ENCODE measurements around the gene PRXL2B. TPM values are rescaled to one million over a fixed set of nuclear protein-coding genes. Genes with fewer than 3 reads are reported as not detected.

PRXL2B gene
- total RNA-seq, 2 experiments from 2014 or later, result 28.2 to 34.6 TPM

DNA sequence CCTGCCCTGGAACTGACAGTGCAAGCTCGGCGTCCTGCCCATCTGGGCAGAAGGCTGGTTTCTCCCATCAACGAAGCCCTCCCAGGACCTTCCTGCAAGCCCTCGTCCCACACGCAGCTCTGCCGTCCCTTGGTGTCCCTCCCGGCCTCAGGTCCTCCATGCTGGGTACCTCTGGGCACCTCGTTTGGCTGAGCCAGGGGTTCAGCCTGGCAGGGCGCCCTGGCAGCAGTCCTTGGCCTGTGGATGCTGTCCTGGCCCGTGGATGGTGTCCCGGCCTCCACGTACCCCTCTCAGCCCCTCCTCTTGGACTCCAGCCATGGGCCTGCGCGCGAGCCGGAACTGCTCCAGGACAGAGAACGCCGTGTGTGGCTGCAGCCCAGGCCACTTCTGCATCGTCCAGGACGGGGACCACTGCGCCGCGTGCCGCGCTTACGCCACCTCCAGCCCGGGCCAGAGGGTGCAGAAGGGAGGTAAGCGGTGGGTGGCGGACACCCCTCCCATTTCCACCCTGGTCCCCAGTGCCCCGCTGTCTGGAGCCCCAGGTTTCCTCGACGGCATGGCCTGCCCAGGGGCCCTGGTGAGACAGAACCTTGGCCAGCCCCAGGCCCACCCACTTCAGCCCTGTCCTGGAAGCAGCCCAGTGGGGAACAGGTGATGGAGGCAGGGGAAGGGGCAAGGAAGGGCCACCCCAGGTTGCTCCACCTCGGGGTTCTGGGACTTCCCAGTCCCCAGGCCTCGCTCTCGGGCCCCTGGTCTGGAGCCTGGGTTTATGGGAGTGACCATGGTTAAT, 26.9 kb upstream of the PRXL2B start:
- H3K9me3 Mint-ChIP-seq, result no peaks in the 10 kb centered on the region
- peaks cover 27% of the 10 kb centered on the region for H3K36me3 Mint-ChIP-seq
- CTCF ChIA-PET, result interaction anchor here (2.2 kb wide), 1 partner anchor 11 kb away, joined by 9 read pairs; no protein-coding TSS in a partner anchor
- H3K27ac Mint-ChIP-seq, result peak overlapping the region; percentile 28
- peaks cover 26% of the 10 kb centered on the region for H3K4me1 Mint-ChIP-seq (ENCODE audit: low read depth)
- no peak for DNase-seq
- no peaks in the 10 kb centered on the region for H3K27me3 Mint-ChIP-seq
- POLR2A ChIA-PET, result interaction anchor here (1.6 kb wide), 1 partner anchor 12 kb away, joined by 4 read pairs; no protein-coding TSS in a partner anchor
- intact Hi-C loops (cut with micrococcal nuclease), result no loop called here
- H3K4me3 Mint-ChIP-seq, result no peak overlapping the region

DNA sequence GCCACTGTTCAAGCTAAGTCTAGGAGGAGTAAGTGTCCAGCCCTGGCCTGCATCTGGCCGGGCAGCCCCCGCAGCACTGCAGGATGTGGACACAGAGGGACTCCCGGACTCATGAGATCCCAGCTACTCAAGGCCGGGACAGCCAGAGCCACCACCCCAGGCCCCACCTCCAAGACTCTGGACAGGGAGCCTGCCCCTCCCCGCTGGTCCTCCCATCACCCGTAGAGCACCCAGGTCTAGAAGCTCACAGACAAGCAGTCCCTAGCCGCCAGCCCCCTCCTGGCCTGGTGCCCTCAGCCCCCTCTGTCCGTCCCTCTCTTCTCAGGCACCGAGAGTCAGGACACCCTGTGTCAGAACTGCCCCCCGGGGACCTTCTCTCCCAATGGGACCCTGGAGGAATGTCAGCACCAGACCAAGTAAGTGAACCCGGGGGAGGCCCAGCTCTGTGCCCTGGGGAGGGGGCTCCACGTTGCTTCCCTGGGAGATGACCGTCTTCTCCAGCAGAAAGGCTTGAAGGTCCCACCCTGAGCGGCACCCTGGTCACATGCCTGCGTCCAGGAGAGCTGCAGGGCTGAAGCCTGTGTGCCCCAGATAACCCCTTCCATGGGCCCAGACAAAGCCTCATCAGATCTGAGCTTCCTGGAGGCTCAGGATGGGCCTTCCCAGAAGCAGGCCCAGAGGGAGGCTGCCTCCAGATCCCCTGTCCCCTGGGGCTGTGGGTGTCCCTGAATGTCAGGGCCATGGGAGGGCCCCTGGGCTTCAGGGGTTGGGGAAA, 26.1 kb upstream of the PRXL2B start:
- H3K4me1 Mint-ChIP-seq (ENCODE audit: low read depth), result peaks cover 24% of the 10 kb centered on the region
- peak overlapping the region; percentile 28 for H3K27ac Mint-ChIP-seq
- ChIA-PET POLR2A (interaction anchor here (0.6 to 3.9 kb wide), 6 partner anchors 11 to 147 kb away, joined by 3 to 21 read pairs (median 8); partner anchors contain the start of gene PEX10), CTCF (interaction anchor here (0.8 to 2.2 kb wide), 7 partner anchors 12 to 144 kb away, joined by 3 to 16 read pairs (median 4); partner anchors contain the start of gene PRXL2B)
- no peak for DNase-seq
- no peaks in the 10 kb centered on the region for H3K27me3 Mint-ChIP-seq
- H3K4me3 Mint-ChIP-seq, result no peak overlapping the region
- intact Hi-C loops (cut with micrococcal nuclease), result no loop called here
- peaks cover 27% of the 10 kb centered on the region for H3K36me3 Mint-ChIP-seq
- no peaks in the 10 kb centered on the region for H3K9me3 Mint-ChIP-seq

- Mint-ChIP-seq H3K27me3 (no peaks in the 10 kb centered on the region), H3K27ac (no peak overlapping the region), H3K36me3 (peaks cover 22% of the 10 kb centered on the region), H3K4me3 (no peak overlapping the region), H3K9me3 (no peaks in the 10 kb centered on the region), H3K4me1 (ENCODE audit: low read depth) (peaks cover 22% of the 10 kb centered on the region)
- POLR2A ChIA-PET, result interaction anchor here (0.6 to 3.9 kb wide), 6 partner anchors 10 to 148 kb away, joined by 3 to 21 read pairs (median 8); partner anchors contain the start of gene PEX10
- CTCF ChIA-PET, result interaction anchor here (0.8 to 2.2 kb wide), 12 partner anchors 10 to 148 kb away, joined by 3 to 16 read pairs (median 4); partner anchors contain the start of genes PANK4, PEX10 and PRXL2B
- intact Hi-C loops (cut with micrococcal nuclease), result no loop called here
- DNase-seq, result no peak
These were observed 25.1 kb upstream of the PRXL2B start for GRCh38 chr1:2561446-2561845.

DNA sequence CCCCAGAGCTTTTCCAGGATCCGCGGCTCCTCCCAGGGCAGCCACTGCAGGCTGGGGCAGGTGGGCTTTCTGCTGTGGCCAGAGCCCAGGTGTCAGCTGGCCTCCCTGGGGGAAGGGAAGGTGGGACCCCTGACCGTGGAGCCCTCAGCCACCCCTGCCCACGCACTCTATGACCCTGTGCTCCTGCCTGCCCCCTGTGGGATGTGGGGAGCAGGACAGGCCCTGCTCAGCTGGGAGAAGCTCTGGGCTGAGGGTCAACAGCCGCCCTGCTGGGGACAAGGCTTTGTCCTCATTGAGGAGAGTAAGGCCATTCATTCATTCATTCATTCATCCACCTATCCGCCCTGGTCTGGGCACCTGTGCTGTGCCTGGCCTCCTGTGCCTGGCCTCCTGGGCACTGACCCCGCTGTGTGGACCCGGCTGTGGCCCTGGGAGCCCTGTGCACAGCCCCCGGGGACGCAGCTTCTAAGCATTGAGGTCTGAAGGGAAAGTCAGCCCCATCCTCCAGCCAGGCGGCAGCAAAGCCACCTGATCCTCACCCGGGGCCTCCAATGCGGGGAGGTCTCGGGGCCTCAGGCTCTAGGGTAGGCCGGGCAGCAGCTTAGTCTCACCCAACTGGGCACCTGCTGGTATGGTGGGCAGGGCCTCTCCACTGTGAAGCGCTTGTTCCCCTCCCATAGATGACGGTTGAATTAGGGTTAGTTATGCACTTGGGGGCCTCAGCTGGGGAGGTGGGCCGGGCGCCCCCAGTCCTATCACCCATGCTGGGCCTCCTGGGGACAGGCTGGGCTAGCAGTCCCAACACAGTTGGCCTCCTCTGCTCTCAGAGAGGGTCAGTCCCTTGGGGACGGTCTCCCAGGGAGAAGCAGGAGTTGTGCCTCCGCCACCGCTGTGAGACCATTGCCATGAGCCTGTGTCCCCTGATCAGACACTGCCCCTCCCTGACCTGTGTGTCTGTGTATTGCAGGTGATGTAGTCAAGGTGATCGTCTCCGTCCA, 24.4 kb upstream of the PRXL2B start:
- POLR2A ChIA-PET, result interaction anchor here (1.1 to 3.9 kb wide), 5 partner anchors 9 to 149 kb away, joined by 3 to 21 read pairs (median 10); partner anchors contain the start of gene PEX10
- Mint-ChIP-seq H3K36me3 (peaks cover 16% of the 10 kb centered on the region), H3K27me3 (no peaks in the 10 kb centered on the region), H3K9me3 (no peaks in the 10 kb centered on the region), H3K4me3 (no peak overlapping the region), H3K27ac (no peak overlapping the region), H3K4me1 (ENCODE audit: low read depth) (peaks cover 22% of the 10 kb centered on the region)
- intact Hi-C loops (cut with micrococcal nuclease), result no loop called here
- peak; percentile 50 for DNase-seq
- CTCF ChIA-PET, result interaction anchor here (1.0 to 2.2 kb wide), 10 partner anchors 10 to 149 kb away, joined by 3 to 16 read pairs (median 6); partner anchors contain the start of genes PANK4, PEX10 and PRXL2B

GRCh38 chr1:2563205-2563604, 23.4 kb upstream of the PRXL2B start:
- no peak overlapping the region for H3K27ac Mint-ChIP-seq
- intact Hi-C loops (cut with micrococcal nuclease), result no loop called here
- CTCF ChIA-PET, result no interaction called here
- POLR2A ChIA-PET, result interaction anchor here (3.9 kb wide), 1 partner anchor 15 kb away, joined by 21 read pairs; no protein-coding TSS in a partner anchor
- peaks cover 14% of the 10 kb centered on the region for H3K4me1 Mint-ChIP-seq (ENCODE audit: low read depth)
- DNase-seq, result no peak
- no peaks in the 10 kb centered on the region for H3K27me3 Mint-ChIP-seq
- H3K4me3 Mint-ChIP-seq, result no peak overlapping the region
- peaks cover 12% of the 10 kb centered on the region for H3K36me3 Mint-ChIP-seq
- no peaks in the 10 kb centered on the region for H3K9me3 Mint-ChIP-seq

DNA sequence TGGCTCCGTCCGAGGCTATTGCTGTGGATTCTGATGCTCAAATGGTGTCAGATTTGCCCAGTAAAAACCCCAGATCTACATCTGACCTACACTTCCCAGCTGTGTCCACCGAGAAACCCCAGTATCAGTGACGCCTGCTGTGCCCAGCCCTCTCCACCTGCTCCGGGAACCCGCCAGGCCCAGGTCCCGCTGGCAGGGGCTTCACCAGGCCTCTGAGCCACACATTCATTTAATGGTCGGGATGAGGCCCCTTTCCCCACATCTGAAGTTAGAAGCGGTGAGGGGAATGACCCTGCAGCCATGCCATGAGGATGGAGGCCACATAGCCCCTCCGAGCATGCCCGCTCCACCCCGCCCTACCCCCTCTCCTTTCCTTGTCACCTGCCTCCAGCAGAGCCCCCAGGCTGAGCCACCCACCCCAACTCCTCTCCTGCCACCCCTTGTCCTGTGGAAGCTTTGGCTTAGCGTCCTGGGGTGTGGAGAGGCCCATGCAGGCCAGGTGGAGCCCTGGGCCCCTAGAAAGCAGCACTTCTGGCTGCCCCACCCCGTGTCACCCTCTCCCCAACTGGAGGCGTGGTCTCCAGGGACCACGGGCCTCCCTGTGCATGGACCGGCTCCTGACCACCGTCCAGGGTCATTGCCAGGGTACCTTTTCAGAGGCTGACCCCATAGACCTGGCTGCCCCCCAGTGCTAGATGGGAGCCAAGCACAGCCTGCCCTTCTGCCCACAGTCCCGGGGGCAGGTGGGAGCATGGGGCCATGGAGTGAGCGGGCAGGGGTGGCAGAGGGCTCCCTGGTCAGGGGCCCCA, 22.4 kb upstream of the PRXL2B start:
- ChIA-PET POLR2A (interaction anchor here (1.4 to 3.9 kb wide), 3 partner anchors 8 to 21 kb away, joined by 4 to 21 read pairs (median 10); partner anchors contain the start of gene TNFRSF14), CTCF (no interaction called here)
- H3K9me3 Mint-ChIP-seq, result no peaks in the 10 kb centered on the region
- H3K4me3 Mint-ChIP-seq, result no peak overlapping the region
- H3K27me3 Mint-ChIP-seq, result no peaks in the 10 kb centered on the region
- no peak overlapping the region for H3K27ac Mint-ChIP-seq
- H3K4me1 Mint-ChIP-seq (ENCODE audit: low read depth), result peaks cover 10% of the 10 kb centered on the region
- no peak for DNase-seq
- intact Hi-C loops (cut with micrococcal nuclease), result no loop called here
- H3K36me3 Mint-ChIP-seq, result peaks cover 7% of the 10 kb centered on the region

GRCh38 chr1:2564815-2565374, 21.7 kb upstream of the PRXL2B start:
- H3K27me3 Mint-ChIP-seq, result no peaks in the 10 kb centered on the region
- H3K36me3 Mint-ChIP-seq, result peaks cover 5% of the 10 kb centered on the region
- H3K4me3 Mint-ChIP-seq, result no peak overlapping the region
- peaks cover 10% of the 10 kb centered on the region for H3K4me1 Mint-ChIP-seq (ENCODE audit: low read depth)
- H3K27ac Mint-ChIP-seq, result no peak overlapping the region
- intact Hi-C loops (cut with micrococcal nuclease), result no loop called here
- ChIA-PET CTCF (no interaction called here), POLR2A (interaction anchor here (0.7 to 1.6 kb wide), 3 partner anchors 9 to 21 kb away, joined by 3 to 10 read pairs (median 4); partner anchors contain the start of gene TNFRSF14)
- no peak for DNase-seq
- H3K9me3 Mint-ChIP-seq, result no peaks in the 10 kb centered on the region

- POLR2A ChIA-PET, result no interaction called here
- Mint-ChIP-seq H3K4me1 (ENCODE audit: low read depth) (peaks cover 6% of the 10 kb centered on the region), H3K27me3 (no peaks in the 10 kb centered on the region), H3K4me3 (no peak overlapping the region), H3K9me3 (no peaks in the 10 kb centered on the region), H3K36me3 (peaks cover 9% of the 10 kb centered on the region), H3K27ac (no peak overlapping the region)
- DNase-seq, result no peak
- CTCF ChIA-PET, result no interaction called here
- intact Hi-C loops (cut with micrococcal nuclease), result no loop called here
These were observed 20.2 kb upstream of the PRXL2B start for GRCh38 chr1:2566101-2567045.

DNA sequence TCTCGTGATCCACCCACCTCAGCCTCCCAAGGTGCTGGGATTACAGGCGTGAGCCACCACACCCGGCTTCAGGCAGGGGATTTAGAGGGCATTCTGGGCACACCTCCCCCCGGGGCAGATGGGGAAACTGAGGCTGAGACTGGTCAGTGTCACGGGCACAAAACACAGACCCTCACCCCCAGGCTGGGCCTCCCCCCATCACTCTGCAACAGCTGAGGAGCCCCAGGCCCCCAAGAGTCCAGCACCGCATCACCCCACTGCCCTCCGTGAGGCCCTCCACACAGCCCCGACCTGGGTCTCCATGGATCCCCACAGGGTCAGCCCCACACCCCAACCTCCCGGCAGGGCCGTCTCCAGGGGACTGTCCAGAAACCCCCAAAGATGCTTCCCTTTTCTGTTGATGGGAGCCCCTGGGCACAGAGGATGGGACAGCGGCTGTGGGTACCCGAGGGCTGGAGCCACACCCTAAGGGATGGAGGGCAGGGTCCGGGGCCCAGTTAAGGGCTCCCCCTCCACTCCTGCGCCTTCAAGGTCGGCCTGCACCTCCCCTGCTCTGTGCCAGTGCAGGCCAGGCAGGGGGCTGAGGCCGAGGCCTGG, 19.4 kb upstream of the PRXL2B start:
- Mint-ChIP-seq H3K9me3 (no peaks in the 10 kb centered on the region), H3K27me3 (no peaks in the 10 kb centered on the region), H3K36me3 (peaks cover 9% of the 10 kb centered on the region), H3K27ac (no peak overlapping the region), H3K4me1 (ENCODE audit: low read depth) (peaks cover 5% of the 10 kb centered on the region), H3K4me3 (no peak overlapping the region)
- no peak for DNase-seq
- intact Hi-C loops (cut with micrococcal nuclease), result no loop called here
- POLR2A ChIA-PET, result no interaction called here
- CTCF ChIA-PET, result no interaction called here
